H1 (cell line): Measurements from ENCODE around the gene PLS3. TPM values are rescaled to one million over a fixed set of nuclear protein-coding genes. Genes with fewer than 3 reads are reported as not detected.

Experiments used
- CTCF ChIA-PET: fragments of 300-600 bp; sonication (Branson Sonifier 250); formaldehyde crosslinking; loops from one replicate; lab custom pipeline; 2021; ENCODE audit not compliant: partially characterized antibody; lab: Charles Lee
- POLR2A ChIA-PET: fragments of 300-600 bp; sonication (Branson Sonifier 250); formaldehyde crosslinking; loops from one replicate; lab custom pipeline; 2021; ENCODE audit warnings: inconsistent platforms; ENCODE audit not compliant: partially characterized antibody; lab: Charles Lee
- DNase-seq, 2 experiments: peaks; one replicate each; pipeline versions ENCODE4 v3.0.0 to v3.0.0-alpha.2; 2010 to 2022; ENCODE audit warnings: low spot score in 2 of 2, low read depth in 1 of 2, mixed read lengths in 1 of 2
- FAIRE-seq: peaks from 2 replicates; lab custom pipeline; 2011; peaks lifted over from hg19 to GRCh38; lab: Jason Lieb, UNC
- H2AFZ ChIP-seq: 2 replicates; pipeline ENCODE4 v1.8.1; 2012; ENCODE audit warnings: low read length, inconsistent platforms
- H2AK5ac ChIP-seq: 2 replicates; pipeline ENCODE4 v1.6.1; 2013; ENCODE audit warnings: low read depth, low read length
- H2BK120ac ChIP-seq: replicated peaks from 2 replicates; pipeline ENCODE3; 2013; ENCODE audit warnings: low read depth, low read length, inconsistent platforms
- H2BK12ac ChIP-seq: 2 replicates; pipeline ENCODE4 v1.6.1; 2013; ENCODE audit warnings: low read depth, low read length
- H2BK15ac ChIP-seq: 2 replicates; pipeline ENCODE4 v1.6.1; 2013; ENCODE audit warnings: low read length
- H2BK20ac ChIP-seq: 2 replicates; pipeline ENCODE4 v1.6.1; 2013; ENCODE audit warnings: low read length
- H2BK5ac ChIP-seq: 2 replicates; pipeline ENCODE4 v1.6.1; 2013; ENCODE audit warnings: low read depth, low read length
- H3K14ac ChIP-seq: 2 replicates; pipeline ENCODE4 v1.6.1; 2013; ENCODE audit warnings: inconsistent platforms; ENCODE audit not compliant: insufficient read length
- H3K18ac ChIP-seq: 2 replicates; pipeline ENCODE4 v1.6.1; 2013; ENCODE audit warnings: low read length; ENCODE audit errors: extremely low read depth
- H3K23ac ChIP-seq: 2 replicates; pipeline ENCODE4 v1.6.1; 2013; ENCODE audit warnings: inconsistent platforms; ENCODE audit not compliant: insufficient read length
- H3K23me2 ChIP-seq: 2 replicates; pipeline ENCODE4 v1.6.1; 2013; ENCODE audit warnings: low read depth, low read length
- H3K27ac ChIP-seq: 2 replicates; pipeline ENCODE4 v1.6.1; 2011; ENCODE audit warnings: low read depth, low read length, inconsistent platforms
- H3K27me3 ChIP-seq, 4 experiments: replicated peaks in 1 of 4; 1 replicate in 1 of 4; 2 replicates in 3 of 4; pipeline versions ENCODE4 v1.6.1 to v1.8.1; 2011 to 2013; ENCODE audit warnings: low read length in 3 of 4, mild to moderate bottlenecking in 3 of 4, inconsistent platforms in 2 of 4, mixed read lengths in 2 of 4, moderate library complexity in 1 of 4; ENCODE audit not compliant: control insufficient read depth in 3 of 4, insufficient read depth in 3 of 4; ENCODE audit errors: extremely low read depth in 1 of 4
- H3K36me3 ChIP-seq, 4 experiments: 2 replicates each; pipeline versions ENCODE4 v1.6.1 to v1.8.1; 2011 to 2013; ENCODE audit warnings: mild to moderate bottlenecking in 4 of 4, low read length in 3 of 4, moderate library complexity in 2 of 4, control low read depth in 1 of 4, inconsistent platforms in 1 of 4; ENCODE audit not compliant: insufficient read depth in 4 of 4, control insufficient read depth in 2 of 4
- H3K4ac ChIP-seq: replicated peaks from 2 replicates; pipeline ENCODE3; 2013; ENCODE audit warnings: low read length, low read depth, mixed read lengths, inconsistent platforms; ENCODE audit not compliant: insufficient read length
- H3K4me1 ChIP-seq, 4 experiments: replicated peaks in 1 of 4; 1 replicate in 1 of 4; 2 replicates in 3 of 4; pipeline versions ENCODE4 v1.6.1 to v1.8.1; 2011 to 2013; ENCODE audit warnings: low read length in 3 of 4, inconsistent platforms in 2 of 4, mixed read lengths in 1 of 4; ENCODE audit not compliant: insufficient read depth in 4 of 4, control insufficient read depth in 3 of 4
- H3K4me2 ChIP-seq, 2 experiments: 2 replicates each; pipeline versions ENCODE4 v1.6.1 to v1.8.1; 2011 to 2013; ENCODE audit warnings: low read depth in 2 of 2, low read length in 2 of 2, control low read depth in 1 of 2, inconsistent platforms in 1 of 2, mild to moderate bottlenecking in 1 of 2; ENCODE audit not compliant: insufficient read depth in 1 of 2
- H3K4me3 ChIP-seq, 4 experiments: fragments of 200-600, 300-600 bp in 1 of 4; sonication (generic), shearing (Covaris generic), sonication (Bioruptor Twin) in 1 of 4; 2 replicates each; pipeline versions ENCODE4 v1.5.1 to v1.8.1; 2011 to 2016; ENCODE audit warnings: low read length in 4 of 4, low read depth in 3 of 4, control low read depth in 2 of 4, inconsistent platforms in 2 of 4, mild to moderate bottlenecking in 2 of 4, mixed read lengths in 1 of 4, moderate library complexity in 1 of 4; ENCODE audit not compliant: insufficient read depth in 2 of 4; ENCODE audit errors: extremely low read depth in 1 of 4
- H3K56ac ChIP-seq: replicated peaks from 2 replicates; pipeline ENCODE3; 2013; ENCODE audit warnings: low read depth, mild to moderate bottlenecking, mixed read lengths, low read length, inconsistent platforms; ENCODE audit not compliant: insufficient read length
- H3K79me1 ChIP-seq: 2 replicates; pipeline ENCODE4 v1.6.1; 2013; ENCODE audit warnings: low read depth, low read length, control low read depth
- H3K79me2 ChIP-seq, 2 experiments: 2 replicates each; pipeline versions ENCODE4 v1.6.1 to v1.8.1; 2012 to 2013; ENCODE audit warnings: low read length in 2 of 2, mild to moderate bottlenecking in 2 of 2, inconsistent platforms in 1 of 2; ENCODE audit not compliant: insufficient read depth in 2 of 2, control insufficient read depth in 1 of 2
- H3K9ac ChIP-seq, 4 experiments: replicated peaks in 1 of 4; 1 replicate in 1 of 4; 2 replicates in 3 of 4; pipeline versions ENCODE4 v1.6.1 to v1.8.1; 2011 to 2013; ENCODE audit warnings: low read depth in 3 of 4, low read length in 3 of 4, control low read depth in 2 of 4, mild to moderate bottlenecking in 2 of 4, moderate library complexity in 2 of 4, inconsistent platforms in 1 of 4; ENCODE audit errors: extremely low read depth in 1 of 4
- H3K9me3 ChIP-seq, 2 experiments: 2 replicates each; pipeline versions ENCODE4 v1.6.1 to v1.8.1; 2012 to 2013; ENCODE audit warnings: mild to moderate bottlenecking in 2 of 2, moderate library complexity in 2 of 2, control low read depth in 1 of 2, inconsistent platforms in 1 of 2, low read depth in 1 of 2, low read length in 1 of 2, mixed read lengths in 1 of 2; ENCODE audit not compliant: insufficient read depth in 2 of 2
- H4K20me1 ChIP-seq, 2 experiments: replicated peaks in 1 of 2; 2 replicates each; pipeline versions ENCODE3 to v1.8.1; 2011 to 2013; ENCODE audit warnings: inconsistent platforms in 2 of 2, low read length in 2 of 2, mild to moderate bottlenecking in 1 of 2; ENCODE audit not compliant: insufficient read depth in 2 of 2, control insufficient read depth in 1 of 2
- H4K5ac ChIP-seq: 2 replicates; pipeline ENCODE4 v1.6.1; 2013; ENCODE audit warnings: low read length, low read depth, mixed read lengths, inconsistent platforms; ENCODE audit not compliant: insufficient read length
- H4K8ac ChIP-seq: 2 replicates; pipeline ENCODE4 v1.8.0; 2013; ENCODE audit warnings: mild to moderate bottlenecking, moderate library complexity, low read length, inconsistent platforms; ENCODE audit not compliant: insufficient read depth; ENCODE audit errors: extremely low read depth
- H4K91ac ChIP-seq: replicated peaks from 2 replicates; pipeline ENCODE3; 2013; ENCODE audit warnings: low read length, mixed read lengths, inconsistent platforms; ENCODE audit not compliant: insufficient read length
- CEBPB ChIP-seq: IDR thresholded peaks from 2 replicates; pipeline ENCODE4 v1.6.1; 2012; ENCODE audit warnings: low read depth, low read length
- EP300 ChIP-seq, 2 experiments: IDR thresholded peaks; 1 replicate in 1 of 2; 2 replicates in 1 of 2; pipeline ENCODE4 v1.6.1; 2011 to 2012; ENCODE audit warnings: low read depth in 2 of 2, low read length in 2 of 2, mild to moderate bottlenecking in 2 of 2, borderline replicate concordance in 1 of 2, inconsistent platforms in 1 of 2, moderate library complexity in 1 of 2
- WGBS, 2 experiments: shearing (Covaris generic) in 1 of 2; methylation state at CpG; one replicate each; pipeline versions ENCODE4 v1.1.6 to v1.1.7; 2013 to 2015; ENCODE audit warnings: low lambda C conversion rate in 2 of 2, mixed read lengths in 2 of 2, inconsistent platforms in 1 of 2, low coverage in 1 of 2, missing lambda C conversion rate in 1 of 2; ENCODE audit not compliant: insufficient replicate concordance in 2 of 2, insufficient coverage in 1 of 2, insufficient read length in 1 of 2; ENCODE audit errors: extremely low coverage in 1 of 2, missing lambda C conversion rate in 1 of 2; 5-methylcytosine and 5-hydroxymethylcytosine counted together
- polyA plus RNA-seq, 7 experiments: library from polyadenylated mRNA; depleted of rRNA in 3 of 7; stranded (reverse) in 5 of 7; unstranded in 2 of 7; fragments of >200 nt in 5 of 7; fragments of 200-250 nt in 2 of 7; gene quantifications; 1 replicate in 5 of 7; 2 replicates in 1 of 7; 4 replicates in 1 of 7; pipeline versions ENCODE4 v1.2.1 to v1.2.3, GENCODE V29; 2011 to 2013; ENCODE audit warnings: missing spikeins in 2 of 7, mixed read lengths in 2 of 7
- total RNA-seq: library from RNA; stranded (reverse); fragmentation: NEBNext Ultra II Directional; extraction: Animal tissue kit (Norgen Biotek cat#: 25700); gene quantifications from 2 replicates; pipeline ENCODE4 v1.2.1, GENCODE V29; 2021

Gene PLS3
- total and polyA plus RNA-seq, 2 of the 8 experiments (the other 6 are each of a cell fraction or from before 2014, with no cell fraction given), result 107 to 185 TPM

DNA sequence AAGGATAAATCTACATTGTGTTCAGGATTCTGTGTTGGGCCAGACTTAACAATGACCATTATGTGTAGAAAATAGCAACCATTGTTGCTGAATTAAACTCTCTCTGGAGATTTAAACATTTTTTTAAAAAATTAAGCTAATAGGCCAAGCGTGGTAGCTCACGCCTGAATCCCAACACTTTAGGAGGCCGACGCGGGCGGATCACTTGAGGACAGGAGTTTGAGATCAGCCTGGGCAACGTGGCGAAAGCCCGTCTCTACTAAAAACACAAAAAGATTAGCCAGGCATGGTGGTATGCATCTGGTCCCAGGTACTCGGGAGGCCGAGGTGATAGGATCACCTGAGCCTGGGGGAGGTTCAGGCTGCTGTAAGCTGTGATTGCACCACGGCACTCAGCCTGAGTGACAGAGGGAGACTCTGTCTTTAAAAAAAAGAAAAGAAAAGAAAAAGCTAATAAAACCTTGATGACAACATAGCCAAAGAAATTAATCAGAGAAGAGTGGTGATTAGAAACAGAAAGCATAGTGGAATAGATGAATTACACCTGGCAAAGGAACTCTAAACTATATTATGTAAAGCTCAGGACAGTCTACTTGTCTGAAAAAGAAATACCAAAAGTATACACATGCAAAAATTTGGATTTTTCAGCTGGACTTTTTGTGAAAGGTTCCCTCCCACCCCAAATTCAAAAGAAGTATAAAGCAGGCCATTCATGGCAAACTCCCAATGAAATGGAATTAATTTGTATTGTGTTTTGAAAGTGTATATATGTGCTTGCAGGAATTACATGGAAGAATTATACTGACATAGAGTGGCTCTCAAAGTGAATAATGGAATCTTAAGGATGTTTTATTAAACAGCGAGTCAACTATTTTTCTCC, 21.9 kb downstream of the PLS3 start:
- Histone ChIP-seq H2BK20ac (no peak overlapping the region), H2BK12ac (no peak overlapping the region), H2AFZ (no peak overlapping the region), H2BK5ac (no peak overlapping the region), H3K27ac (no peak overlapping the region), H3K36me3 (peaks cover 0 to 11% (median 0%) of the 10 kb centered on the region in 4 experiments; a peak in 1 of 8 replicates), H4K5ac (no peak overlapping the region), H3K9ac (peak overlapping the region in 1 of 4 experiments; percentile 22; a peak in 1 of 7 replicates), H4K91ac (no peak overlapping the region), H4K8ac (no peak overlapping the region), H3K27me3 (no peaks in the 10 kb centered on the region), H3K9me3 (no peaks in the 10 kb centered on the region), H3K18ac (no peak overlapping the region), H3K4me1 (peaks cover 0 to 3% (median 0%) of the 10 kb centered on the region in 4 experiments; a peak in 3 of 7 replicates), H2AK5ac (no peak overlapping the region), H2BK15ac (no peak overlapping the region), H3K14ac (no peak overlapping the region), H3K4me3 (peak overlapping the region in 1 of 4 experiments; percentile 17; a peak in 1 of 8 replicates), H3K4ac (no peak overlapping the region), H3K79me1 (no peaks in the 10 kb centered on the region), H2BK120ac (no peak overlapping the region), H3K56ac (no peak overlapping the region), H3K23me2 (no peaks in the 10 kb centered on the region), H3K4me2 (no peak overlapping the region; a peak in 2 of 4 replicates), H3K23ac (no peak overlapping the region), H3K79me2 (peaks cover 0 to 92% of the 10 kb centered on the region in 2 experiments; a peak in 3 of 4 replicates), H4K20me1 (no peaks in the 10 kb centered on the region)
- DNase-seq (no peak), FAIRE-seq (peak; percentile 90)
- POLR2A ChIA-PET, result interaction anchor here (0.8 to 2.2 kb wide), 6 partner anchors 8 to 32 kb away, joined by 3 to 5 read pairs (median 4); partner anchors contain the start of gene PLS3
- CTCF ChIA-PET, result interaction anchor here (0.8 to 1.4 kb wide), 3 partner anchors 10 to 31 kb away, joined by 3 to 5 read pairs (median 4); no protein-coding TSS in a partner anchor
- TF ChIP-seq EP300 (IDR thresholded peaks at IDR 0.05; ENCODE audit: borderline replicate concordance in 1 of 2, low read depth in 2 of 2, low read length in 2 of 2) (no peak), CEBPB (peak; percentile 61; the same call in 1 of the 2 replicates)
- WGBS, 2 experiments, result 43% methylated on average over 13 of the region's 13 CpGs; no CpG with 5 or more reads in 1 of the 2 experiments
